Activated naive CD8-positive, alpha-beta T cell treated with anti-CD3 and anti-CD28 coated beads, Interleukin-2, amount 10 ng/mL, durations not matched to agents 7 days and 5 days (primary cell): ENCODE data around the gene BTG1. TPM values are rescaled to one million over a fixed set of nuclear protein-coding genes. Genes with fewer than 3 reads are reported as not detected.
"Not testable (repeated sequence)": the region's sequence is repeated elsewhere in the genome, so short reads cannot be mapped to it uniquely, and the experiment has no call there.

Experiments used
- ATAC-seq: fragments of 150-1000 bp; cut with Tn5 transposase; one replicate; pipeline ENCODE4 v1.10.0; 2021; ENCODE audit warnings: low read depth, moderate library complexity
- POLR2A ChIA-PET: fragments of 350-600 bp; sonication (Branson Sonifier 250); formaldehyde crosslinking; loops from one replicate; lab custom pipeline; 2021; ENCODE audit warnings: antibody characterized with exemption; lab: Charles Lee
- DNase-seq: peaks from one replicate; pipeline ENCODE4 v3.0.0; 2021
- H3K27ac Mint-ChIP-seq: one replicate; pipeline ENCODE4 v1.8.0; 2022; ENCODE audit warnings: mild to moderate bottlenecking, mixed read lengths
- H3K27me3 Mint-ChIP-seq: one replicate; pipeline ENCODE4 v1.8.0; 2022; ENCODE audit warnings: mild to moderate bottlenecking, moderate library complexity, mixed read lengths
- H3K36me3 Mint-ChIP-seq: one replicate; pipeline ENCODE4 v1.8.0; 2021; ENCODE audit warnings: mild to moderate bottlenecking, mixed read lengths
- H3K4me1 Mint-ChIP-seq: one replicate; pipeline ENCODE4 v1.8.0; 2021; ENCODE audit warnings: mixed read lengths
- H3K4me3 Mint-ChIP-seq: one replicate; pipeline ENCODE4 v1.8.0; 2022; ENCODE audit warnings: mild to moderate bottlenecking, moderate library complexity, mixed read lengths
- H3K9me3 Mint-ChIP-seq: one replicate; pipeline ENCODE4 v1.8.0; 2021; ENCODE audit warnings: mixed read lengths
- total RNA-seq, 2 experiments: library from RNA; stranded (reverse); gene quantifications; one replicate each; pipeline ENCODE4 v1.2.3, GENCODE V29; 2021

Gene BTG1
- total RNA-seq, 2 experiments from 2014 or later, result 249 to 255 TPM

DNA sequence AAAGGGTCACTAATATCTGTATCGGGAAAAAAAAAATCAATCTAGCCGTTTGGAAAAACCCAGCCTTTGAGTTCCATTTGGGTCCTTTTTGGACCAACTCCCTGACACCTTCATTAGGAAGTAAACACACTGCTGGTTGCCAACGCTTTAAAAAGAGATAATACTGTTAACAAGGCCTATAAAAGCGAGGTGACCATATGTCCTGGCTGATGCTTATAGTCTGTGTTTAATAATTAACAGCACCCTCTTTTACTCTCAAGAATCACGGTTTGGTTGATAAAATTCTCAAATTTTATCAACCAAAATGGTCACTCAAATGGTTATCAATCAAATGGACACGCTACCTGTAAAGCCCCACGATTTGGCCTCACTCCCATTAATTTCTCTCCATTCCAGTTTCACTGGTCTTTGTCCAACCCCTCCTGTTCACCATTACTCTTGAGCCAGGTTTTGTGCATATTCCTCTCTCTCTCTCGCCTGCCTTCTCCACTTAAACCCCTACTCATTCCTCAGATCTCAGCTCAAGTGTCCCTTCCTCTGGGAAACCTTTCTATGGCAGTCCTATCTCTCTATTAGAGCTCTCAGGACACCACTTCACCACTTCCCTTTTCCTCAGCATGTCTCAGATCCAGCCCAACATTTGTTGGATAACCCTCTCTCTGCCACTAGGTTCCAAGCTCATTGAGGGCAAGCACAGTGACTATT lies 9.5 kb downstream of the BTG1 start:
- H3K27ac Mint-ChIP-seq, result peak overlapping the region; percentile 88
- ATAC-seq (no peak), DNase-seq (no peak)
- POLR2A ChIA-PET, result interaction anchor here (0.6 to 10.2 kb wide), 14 partner anchors 8 to 367 kb away, joined by 3 to 311 read pairs (median 4); partner anchors contain the start of gene BTG1
- no peaks in the 10 kb centered on the region for H3K27me3 Mint-ChIP-seq
- H3K4me1 Mint-ChIP-seq, result peaks cover 73% of the 10 kb centered on the region
- peak overlapping the region; percentile 88 for H3K4me3 Mint-ChIP-seq
- no peaks in the 10 kb centered on the region for H3K9me3 Mint-ChIP-seq
- peaks cover 45% of the 10 kb centered on the region for H3K36me3 Mint-ChIP-seq

- ATAC-seq, H3K27me3 Mint-ChIP-seq, H3K9me3 Mint-ChIP-seq, DNase-seq: not testable (repeated sequence)
- POLR2A ChIA-PET, result interaction anchor here (0.6 to 10.2 kb wide), 9 partner anchors 9 to 268 kb away, joined by 3 to 311 read pairs (median 4); partner anchors contain the start of gene BTG1
- Mint-ChIP-seq H3K4me3 (peak overlapping the region; percentile 88), H3K36me3 (peaks cover 41% of the 10 kb centered on the region), H3K4me1 (peaks cover 79% of the 10 kb centered on the region), H3K27ac (peak overlapping the region; percentile 88)
These were observed 10.1 kb downstream of the BTG1 start for GRCh38 chr12:92135541-92135940.

- peaks cover 35% of the 10 kb centered on the region for H3K36me3 Mint-ChIP-seq
- ATAC-seq, result peak; percentile 28
- H3K27ac Mint-ChIP-seq, result peak overlapping the region; percentile 88
- no peak for DNase-seq
- H3K4me3 Mint-ChIP-seq, result peak overlapping the region; percentile 88
- H3K4me1 Mint-ChIP-seq, result peaks cover 80% of the 10 kb centered on the region
- H3K9me3 Mint-ChIP-seq, result no peaks in the 10 kb centered on the region
- POLR2A ChIA-PET, result interaction anchor here (0.6 to 10.2 kb wide), 13 partner anchors 9 to 271 kb away, joined by 3 to 311 read pairs (median 4); partner anchors contain the start of gene BTG1
- H3K27me3 Mint-ChIP-seq, result no peaks in the 10 kb centered on the region
These were observed 10.9 kb downstream of the BTG1 start for GRCh38 chr12:92134638-92135274.

DNA sequence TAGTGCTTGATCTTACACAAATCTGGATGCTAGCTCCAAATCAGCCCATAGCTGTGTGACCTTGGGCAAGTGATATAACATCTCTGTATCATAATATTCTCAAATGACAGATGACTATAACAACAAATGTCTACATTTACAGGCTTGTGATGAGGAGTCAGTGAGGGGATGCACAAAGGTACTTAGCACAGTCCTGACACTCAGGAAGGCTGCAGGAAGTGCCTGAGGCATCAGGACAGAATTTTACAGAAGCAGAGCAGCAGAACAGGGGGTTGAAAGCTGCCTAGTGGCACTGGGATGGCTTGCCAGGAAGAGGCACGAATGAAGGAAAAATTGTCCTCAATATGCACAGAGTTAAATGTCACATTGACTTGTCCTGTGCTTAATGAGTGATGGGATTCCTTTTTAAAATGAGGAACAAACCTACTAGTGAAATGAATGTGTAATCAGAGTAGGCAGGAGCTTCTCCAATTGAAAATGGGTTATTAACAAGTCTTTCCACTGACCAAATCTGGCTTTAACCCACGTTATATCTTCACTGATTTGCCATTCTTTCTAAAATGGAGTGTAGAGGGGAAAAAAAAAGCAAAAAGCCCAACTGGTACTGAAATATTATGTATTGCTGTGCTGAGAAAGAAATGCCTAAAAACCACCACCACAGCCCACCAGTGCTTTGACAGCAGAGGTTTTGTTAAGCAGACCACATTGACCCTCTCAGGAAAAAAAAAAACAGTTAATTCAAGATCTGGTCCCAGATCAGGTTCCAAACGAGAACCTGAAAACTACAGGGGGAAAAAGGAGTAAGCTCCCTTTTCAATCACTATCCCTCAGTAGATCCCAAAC lies 11.6 kb downstream of the BTG1 start:
- no peaks in the 10 kb centered on the region for H3K9me3 Mint-ChIP-seq
- no peaks in the 10 kb centered on the region for H3K27me3 Mint-ChIP-seq
- H3K27ac Mint-ChIP-seq, result peak overlapping the region; percentile 88
- DNase-seq (no peak), ATAC-seq (peak; percentile 14)
- peak overlapping the region; percentile 88 for H3K4me3 Mint-ChIP-seq
- peaks cover 82% of the 10 kb centered on the region for H3K4me1 Mint-ChIP-seq
- H3K36me3 Mint-ChIP-seq, result peaks cover 36% of the 10 kb centered on the region
- POLR2A ChIA-PET, result interaction anchor here (0.7 to 10.2 kb wide), 12 partner anchors 10 to 272 kb away, joined by 3 to 311 read pairs (median 4); partner anchors contain the start of gene BTG1

DNA sequence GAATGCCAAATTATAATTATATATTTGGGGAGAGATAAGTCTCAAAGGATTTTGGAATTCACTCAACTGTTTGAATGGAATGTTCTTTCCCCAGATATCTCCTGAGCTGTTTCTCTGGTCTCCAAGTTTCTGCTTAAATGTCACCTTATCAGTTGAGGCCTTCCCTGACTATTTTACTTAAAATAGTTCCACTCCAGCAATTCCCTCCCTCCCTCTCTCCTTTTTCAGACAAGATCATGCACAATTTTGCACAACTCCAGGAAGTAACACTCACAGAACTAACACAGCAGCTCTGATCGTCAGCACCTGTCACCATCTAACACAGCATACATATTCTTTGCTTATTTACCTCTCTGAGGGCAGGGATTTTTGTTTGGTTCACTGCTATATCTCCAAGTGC lies 12.5 kb downstream of the BTG1 start:
- H3K36me3 Mint-ChIP-seq, result peaks cover 33% of the 10 kb centered on the region
- POLR2A ChIA-PET, result interaction anchor here (0.5 to 10.2 kb wide), 8 partner anchors 11 to 1415 kb away, joined by 3 to 311 read pairs (median 7); partner anchors contain the start of gene BTG1
- ATAC-seq, result no peak

GRCh38 chr12:92132288-92132687 lies 13.4 kb downstream of the BTG1 start:
- Mint-ChIP-seq H3K27ac (peak overlapping the region; percentile 85), H3K4me1 (peaks cover 74% of the 10 kb centered on the region), H3K27me3 (no peaks in the 10 kb centered on the region), H3K4me3 (peak overlapping the region; percentile 80), H3K36me3 (peaks cover 32% of the 10 kb centered on the region), H3K9me3 (no peaks in the 10 kb centered on the region)
- ATAC-seq (peak; percentile 9), DNase-seq (no peak)
- POLR2A ChIA-PET, result interaction anchor here (2.3 to 10.2 kb wide), 2 partner anchors 12 to 98 kb away, joined by 9 to 311 read pairs; partner anchors contain the start of gene BTG1

More for the DNA sequence above, 12.5 kb downstream of the BTG1 start:
- no peaks in the 10 kb centered on the region for H3K27me3 Mint-ChIP-seq
- no peak for DNase-seq
- peaks cover 80% of the 10 kb centered on the region for H3K4me1 Mint-ChIP-seq
- H3K9me3 Mint-ChIP-seq, result no peaks in the 10 kb centered on the region
- H3K4me3 Mint-ChIP-seq, result peak overlapping the region; percentile 80
- peak overlapping the region; percentile 88 for H3K27ac Mint-ChIP-seq

GRCh38 chr12:92130999-92131398 lies 14.6 kb downstream of the BTG1 start:
- Mint-ChIP-seq H3K4me1 (peaks cover 66% of the 10 kb centered on the region), H3K27ac (peak overlapping the region; percentile 85), H3K9me3 (no peaks in the 10 kb centered on the region), H3K27me3 (no peaks in the 10 kb centered on the region), H3K4me3 (peak overlapping the region; percentile 80), H3K36me3 (peaks cover 31% of the 10 kb centered on the region)
- POLR2A ChIA-PET, result interaction anchor here (0.7 to 10.2 kb wide), 3 partner anchors 13 to 97 kb away, joined by 4 to 311 read pairs (median 9); partner anchors contain the start of gene BTG1
- peak; percentile 5 for ATAC-seq
- no peak for DNase-seq

DNA sequence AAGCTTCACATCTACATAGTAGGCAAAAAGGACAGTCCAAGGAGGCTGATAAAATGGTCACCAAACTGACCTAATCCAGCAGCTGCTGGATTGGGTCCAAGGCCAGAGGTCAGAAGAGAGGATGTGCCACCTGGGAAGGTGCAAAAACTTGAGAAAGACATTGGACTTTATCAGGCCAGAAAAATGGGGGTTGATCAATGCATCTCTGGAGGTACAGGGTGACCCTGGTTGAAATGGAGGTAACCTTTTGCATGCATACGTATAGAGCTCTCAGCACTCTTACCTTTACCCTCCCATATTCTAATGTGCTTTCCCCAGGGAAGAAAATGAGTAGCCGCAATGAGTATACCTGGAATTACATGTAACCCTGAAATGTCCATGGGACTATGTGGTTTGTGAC lies 16.0 kb downstream of the BTG1 start:
- peak overlapping the region; percentile 85 for H3K27ac Mint-ChIP-seq
- no peak for DNase-seq

DNA sequence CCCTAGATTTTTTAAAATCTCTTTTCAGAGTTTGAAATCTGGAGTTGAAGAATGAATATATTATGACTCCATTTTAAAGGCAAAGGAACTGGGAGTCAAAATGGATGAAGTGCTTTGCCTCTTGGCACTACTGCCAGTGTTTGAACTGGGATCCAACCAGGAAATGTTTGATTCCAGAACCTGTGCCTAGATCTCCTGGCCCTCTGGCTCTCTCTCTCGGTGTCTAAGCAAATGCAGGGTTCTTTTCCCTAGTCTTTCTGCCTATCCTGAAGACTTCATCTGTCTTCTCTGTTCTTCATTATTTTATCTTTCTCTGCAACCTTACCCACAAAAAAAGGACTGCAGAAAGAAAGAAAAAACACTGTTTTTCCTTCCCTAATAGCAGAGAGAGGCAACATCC lies 17.0 kb downstream of the BTG1 start:
- no peak for DNase-seq
- H3K36me3 Mint-ChIP-seq, result peaks cover 37% of the 10 kb centered on the region
- H3K4me1 Mint-ChIP-seq, result peaks cover 66% of the 10 kb centered on the region

More for the DNA sequence above, 16.0 kb downstream of the BTG1 start:
- H3K4me3 Mint-ChIP-seq, result no peak overlapping the region
- no peaks in the 10 kb centered on the region for H3K9me3 Mint-ChIP-seq
- peaks cover 33% of the 10 kb centered on the region for H3K36me3 Mint-ChIP-seq
- no peaks in the 10 kb centered on the region for H3K27me3 Mint-ChIP-seq
- POLR2A ChIA-PET, result interaction anchor here (0.5 to 10.2 kb wide), 5 partner anchors 15 to 353 kb away, joined by 3 to 311 read pairs (median 4); partner anchors contain the start of gene BTG1
- no peak for ATAC-seq
- H3K4me1 Mint-ChIP-seq, result peaks cover 67% of the 10 kb centered on the region

DNA sequence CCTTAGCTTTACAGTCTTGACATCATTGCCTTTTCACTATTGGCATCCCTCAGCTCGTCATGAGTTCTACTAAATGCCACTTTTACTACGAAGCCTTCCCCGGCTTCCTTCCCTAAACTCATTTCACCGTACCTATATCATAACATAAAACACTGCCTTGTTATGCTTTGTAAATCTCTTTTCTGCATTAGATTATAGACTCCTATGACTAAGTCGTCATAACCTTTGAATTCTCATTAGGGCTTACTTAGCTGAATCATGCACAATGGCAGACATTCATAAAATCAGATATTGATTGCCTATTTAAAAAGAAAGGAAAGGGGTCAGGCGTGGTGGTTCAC lies 21.0 kb downstream of the BTG1 start:
- no peaks in the 10 kb centered on the region for H3K27me3 Mint-ChIP-seq
- H3K4me1 Mint-ChIP-seq, result peaks cover 38% of the 10 kb centered on the region
- H3K36me3 Mint-ChIP-seq, result peaks cover 42% of the 10 kb centered on the region
- ATAC-seq (no peak), DNase-seq (no peak)
- POLR2A ChIA-PET, result interaction anchor here (1.2 to 2.2 kb wide), 3 partner anchors 13 to 22 kb away, joined by 4 to 16 read pairs (median 6); partner anchors contain the start of gene BTG1
- peak overlapping the region; percentile 53 for H3K4me3 Mint-ChIP-seq
- H3K27ac Mint-ChIP-seq, result peak overlapping the region; percentile 28
- H3K9me3 Mint-ChIP-seq, result peaks cover 4% of the 10 kb centered on the region

More for the DNA sequence above, 17.0 kb downstream of the BTG1 start:
- Mint-ChIP-seq H3K4me3 (peak overlapping the region; percentile 47), H3K27me3 (no peaks in the 10 kb centered on the region), H3K27ac (peak overlapping the region; percentile 75), H3K9me3 (no peaks in the 10 kb centered on the region)
- ATAC-seq, result no peak
- POLR2A ChIA-PET, result interaction anchor here (10.2 kb wide), 1 partner anchor 16 kb away, joined by 311 read pairs; the partner anchor contains the start of gene BTG1

- H3K9me3 Mint-ChIP-seq, result peaks cover 6% of the 10 kb centered on the region
- ATAC-seq (no peak), DNase-seq (no peak)
- no peaks in the 10 kb centered on the region for H3K27me3 Mint-ChIP-seq
- H3K36me3 Mint-ChIP-seq, result peaks cover 42% of the 10 kb centered on the region
- H3K4me3 Mint-ChIP-seq, result peak overlapping the region; percentile 53
- peaks cover 39% of the 10 kb centered on the region for H3K4me1 Mint-ChIP-seq
- peak overlapping the region; percentile 28 for H3K27ac Mint-ChIP-seq
- POLR2A ChIA-PET, result interaction anchor here (0.6 to 2.2 kb wide), 5 partner anchors 11 to 305 kb away, joined by 3 to 16 read pairs (median 6); partner anchors contain the start of gene BTG1
These were observed 21.6 kb downstream of the BTG1 start for GRCh38 chr12:92123780-92124688.
